ENCODE results near the gene PSAT1. TPM values are rescaled to one million over a fixed set of nuclear protein-coding genes. Genes with fewer than 3 reads are reported as not detected.

Gene PSAT1
- total RNA-seq (1 to 10 TPM; 1.5 to 1.6 TPM), total RNA-seq (1.7 to 95.7 reads per million in 2 donors)

- peak; percentile 99 for ATAC-seq
- peak within 1 kb of the TSS; percentile 93 for H3K4me3 Mint-ChIP-seq
- no peaks in the 10 kb centered on the region for H3K36me3 Mint-ChIP-seq (ENCODE audit: low read depth)
- DNase-seq: peak; percentile 73 to 77 (median 77)
- H3K4me1 Mint-ChIP-seq: peaks cover 23% of the 10 kb centered on the region
- H3K9me3 ChIP-seq (ENCODE audit: control insufficient read depth, low read length, poor library complexity, severe bottlenecking): no peaks in the 10 kb centered on the region
- H3K27ac Mint-ChIP-seq: peak within 1 kb of the TSS; percentile 79
- H3K27me3 Mint-ChIP-seq: no peaks in the 10 kb centered on the region
These were observed at the start of gene PSAT1 for GRCh38 chr9:78296893-78297671. Gene PSAT1 (plus strand): TSS chr9:78297125. CDS start chr9:78297211, 86 bp downstream.

GRCh38 chr9:78248635-78249034, 48.3 kb upstream of the PSAT1 start:
- H3K4me3 Mint-ChIP-seq: no peak overlapping the region
- DNase-seq: no peak
- H3K27me3 Mint-ChIP-seq: no peaks in the 10 kb centered on the region
- H3K27ac Mint-ChIP-seq: no peak overlapping the region
- no peaks in the 10 kb centered on the region for H3K9me3 ChIP-seq (ENCODE audit: control insufficient read depth, low read length, poor library complexity, severe bottlenecking)
- H3K36me3 Mint-ChIP-seq (ENCODE audit: low read depth): peaks cover 9% of the 10 kb centered on the region
- peaks cover 8% of the 10 kb centered on the region for H3K4me1 Mint-ChIP-seq
- no peak for ATAC-seq

GRCh38 chr9:78249542-78249941, 47.4 kb upstream of the PSAT1 start:
- no peak for DNase-seq

GRCh38 chr9:78252616-78253015, 44.3 kb upstream of the PSAT1 start:
- no peak overlapping the region for H3K27ac Mint-ChIP-seq
- peaks cover 5% of the 10 kb centered on the region for H3K36me3 Mint-ChIP-seq (ENCODE audit: low read depth)
- DNase-seq (no peak), ATAC-seq (no peak)
- no peaks in the 10 kb centered on the region for H3K9me3 ChIP-seq (ENCODE audit: control insufficient read depth, low read length, poor library complexity, severe bottlenecking)
- H3K27me3 Mint-ChIP-seq: no peaks in the 10 kb centered on the region
- peaks cover under 1% of the 10 kb centered on the region for H3K4me1 Mint-ChIP-seq
- no peak overlapping the region for H3K4me3 Mint-ChIP-seq

More at GRCh38 chr9:78249542-78249941, 47.4 kb upstream of the PSAT1 start:
- ATAC-seq: no peak
- no peaks in the 10 kb centered on the region for H3K9me3 ChIP-seq (ENCODE audit: control insufficient read depth, low read length, poor library complexity, severe bottlenecking)
- H3K27ac Mint-ChIP-seq: no peak overlapping the region
- H3K4me1 Mint-ChIP-seq: peaks cover 8% of the 10 kb centered on the region
- H3K4me3 Mint-ChIP-seq: no peak overlapping the region
- peaks cover 9% of the 10 kb centered on the region for H3K36me3 Mint-ChIP-seq (ENCODE audit: low read depth)
- no peaks in the 10 kb centered on the region for H3K27me3 Mint-ChIP-seq

GRCh38 chr9:78253285-78253684, 43.6 kb upstream of the PSAT1 start:
- Mint-ChIP-seq H3K27me3 (no peaks in the 10 kb centered on the region), H3K36me3 (ENCODE audit: low read depth) (peaks cover 5% of the 10 kb centered on the region), H3K4me1 (no peaks in the 10 kb centered on the region), H3K27ac (no peak overlapping the region), H3K4me3 (no peak overlapping the region)
- ATAC-seq (no peak), DNase-seq (no peak)
- H3K9me3 ChIP-seq (ENCODE audit: control insufficient read depth, low read length, poor library complexity, severe bottlenecking): no peaks in the 10 kb centered on the region

GRCh38 chr9:78261403-78262001, 35.4 kb upstream of the PSAT1 start:
- H3K9me3 ChIP-seq (ENCODE audit: control insufficient read depth, low read length, poor library complexity, severe bottlenecking): no peaks in the 10 kb centered on the region
- no peak overlapping the region for H3K4me3 Mint-ChIP-seq
- ATAC-seq: peak; percentile 50
- peaks cover 18% of the 10 kb centered on the region for H3K36me3 Mint-ChIP-seq (ENCODE audit: low read depth)
- H3K4me1 Mint-ChIP-seq: peaks cover 7% of the 10 kb centered on the region
- DNase-seq: no peak
- no peaks in the 10 kb centered on the region for H3K27me3 Mint-ChIP-seq
- H3K27ac Mint-ChIP-seq: no peak overlapping the region

- ATAC-seq (no peak), DNase-seq (no peak)
- H3K36me3 Mint-ChIP-seq (ENCODE audit: low read depth): peaks cover 17% of the 10 kb centered on the region
- H3K27ac Mint-ChIP-seq: no peak overlapping the region
- H3K4me3 Mint-ChIP-seq: no peak overlapping the region
- H3K9me3 ChIP-seq (ENCODE audit: control insufficient read depth, low read length, poor library complexity, severe bottlenecking): no peaks in the 10 kb centered on the region
- H3K4me1 Mint-ChIP-seq: peaks cover 7% of the 10 kb centered on the region
- H3K27me3 Mint-ChIP-seq: no peaks in the 10 kb centered on the region
These were observed 34.3 kb upstream of the PSAT1 start for GRCh38 chr9:78262655-78263054.

- ATAC-seq (no peak), DNase-seq (no peak)
- Mint-ChIP-seq H3K4me1 (peaks cover 7% of the 10 kb centered on the region), H3K36me3 (ENCODE audit: low read depth) (peaks cover 30% of the 10 kb centered on the region), H3K27ac (no peak overlapping the region), H3K4me3 (no peak overlapping the region), H3K27me3 (no peaks in the 10 kb centered on the region)
- H3K9me3 ChIP-seq (ENCODE audit: control insufficient read depth, low read length, poor library complexity, severe bottlenecking): no peaks in the 10 kb centered on the region
These were observed 29.0 kb upstream of the PSAT1 start for GRCh38 chr9:78267889-78268288.

GRCh38 chr9:78269784-78270183, 27.1 kb upstream of the PSAT1 start:
- H3K4me1 Mint-ChIP-seq: peaks cover 3% of the 10 kb centered on the region

GRCh38 chr9:78272307-78272706, 24.6 kb upstream of the PSAT1 start:
- DNase-seq (no peak), ATAC-seq (no peak)
- H3K36me3 Mint-ChIP-seq (ENCODE audit: low read depth): peaks cover 18% of the 10 kb centered on the region
- no peaks in the 10 kb centered on the region for H3K27me3 Mint-ChIP-seq
- no peak overlapping the region for H3K27ac Mint-ChIP-seq
- H3K4me3 Mint-ChIP-seq: no peak overlapping the region
- H3K9me3 ChIP-seq (ENCODE audit: control insufficient read depth, low read length, poor library complexity, severe bottlenecking): no peaks in the 10 kb centered on the region
- H3K4me1 Mint-ChIP-seq: no peaks in the 10 kb centered on the region

More at GRCh38 chr9:78269784-78270183, 27.1 kb upstream of the PSAT1 start:
- Mint-ChIP-seq H3K27me3 (no peaks in the 10 kb centered on the region), H3K36me3 (ENCODE audit: low read depth) (peaks cover 26% of the 10 kb centered on the region), H3K27ac (no peak overlapping the region), H3K4me3 (no peak overlapping the region)
- DNase-seq (no peak), ATAC-seq (no peak)
- no peaks in the 10 kb centered on the region for H3K9me3 ChIP-seq (ENCODE audit: control insufficient read depth, low read length, poor library complexity, severe bottlenecking)

- ATAC-seq: no peak
- Mint-ChIP-seq H3K36me3 (ENCODE audit: low read depth) (peaks cover 11% of the 10 kb centered on the region), H3K27me3 (no peaks in the 10 kb centered on the region), H3K4me3 (no peak overlapping the region), H3K4me1 (no peaks in the 10 kb centered on the region), H3K27ac (no peak overlapping the region)
- no peak for DNase-seq
- no peaks in the 10 kb centered on the region for H3K9me3 ChIP-seq (ENCODE audit: control insufficient read depth, low read length, poor library complexity, severe bottlenecking)
These were observed 23.2 kb upstream of the PSAT1 start for GRCh38 chr9:78273761-78274160.

- no peak overlapping the region for H3K27ac Mint-ChIP-seq
- H3K4me1 Mint-ChIP-seq: no peaks in the 10 kb centered on the region
- H3K36me3 Mint-ChIP-seq (ENCODE audit: low read depth): peaks cover 2% of the 10 kb centered on the region
- DNase-seq (no peak), ATAC-seq (no peak)
- H3K4me3 Mint-ChIP-seq: no peak overlapping the region
- H3K9me3 ChIP-seq (ENCODE audit: control insufficient read depth, low read length, poor library complexity, severe bottlenecking): no peaks in the 10 kb centered on the region
- H3K27me3 Mint-ChIP-seq: no peaks in the 10 kb centered on the region
These were observed 18.6 kb upstream of the PSAT1 start for GRCh38 chr9:78278177-78278777.

- H3K9me3 ChIP-seq (ENCODE audit: control insufficient read depth, low read length, poor library complexity, severe bottlenecking): no peaks in the 10 kb centered on the region
- Mint-ChIP-seq H3K36me3 (ENCODE audit: low read depth) (peaks cover 2% of the 10 kb centered on the region), H3K27me3 (peaks cover 3% of the 10 kb centered on the region), H3K27ac (no peak overlapping the region), H3K4me1 (no peaks in the 10 kb centered on the region), H3K4me3 (no peak overlapping the region)
- DNase-seq: no peak
- no peak for ATAC-seq
These were observed 18.1 kb upstream of the PSAT1 start for GRCh38 chr9:78278801-78279200.

All from T-helper 17 cell (primary cell).